HL-60 (cell line): ENCODE data around the gene BBS9.

Experiments
- DNase-seq, 2 experiments: peaks; one replicate each; pipeline ENCODE4 v3.0.0-alpha.2; 2010 to 2020; ENCODE audit warnings: low read depth in 1 of 2, low spot score in 1 of 2
- H3K27ac ChIP-seq: fragments of 250-450 bp; sonication (Bioruptor Pico); replicated peaks from 2 replicates; pipeline ENCODE4 v1.5.1; 2020; ENCODE audit warnings: mild to moderate bottlenecking, moderate library complexity
- H3K27me3 ChIP-seq: fragments of 250-450 bp; sonication (Bioruptor Pico); 2 replicates; pipeline ENCODE4 v1.5.1; 2021; ENCODE audit warnings: mild to moderate bottlenecking, moderate library complexity; ENCODE audit not compliant: insufficient read depth, poor library complexity, severe bottlenecking
- H3K4me3 ChIP-seq: replicated peaks from 2 replicates; pipeline ENCODE4 v1.5.1; 2011; ENCODE audit warnings: mild to moderate bottlenecking, control low read depth, low read length; ENCODE audit not compliant: insufficient read depth
- GABPA ChIP-seq: IDR thresholded peaks from 2 replicates; pipeline ENCODE4 v1.6.1; 2012; ENCODE audit warnings: low read depth
- POLR2AphosphoS5 ChIP-seq: IDR thresholded peaks from 2 replicates; pipeline ENCODE4 v1.6.1; 2012; ENCODE audit warnings: low read depth
- REST ChIP-seq: IDR thresholded peaks from 2 replicates; pipeline ENCODE4 v1.6.1; 2012; ENCODE audit warnings: low read depth; ENCODE audit not compliant: insufficient replicate concordance
- SPI1 ChIP-seq: IDR thresholded peaks from 2 replicates; pipeline ENCODE4 v1.6.1; 2012; ENCODE audit warnings: low read depth, mild to moderate bottlenecking, borderline replicate concordance
- TF ChIP-seq, protein P1 (sequence below): IDR thresholded peaks from one replicate; pipeline ENCODE4 v1.5.1; 2011; ENCODE audit warnings: low read length, control low read depth, inconsistent platforms; ENCODE audit not compliant: insufficient read depth

Gene BBS9

GRCh38 chr7:33310546-33310945 lies 181.2 kb downstream of the BBS9 start:
- TF ChIP-seq SPI1, result no peak
- no peak for TF ChIP-seq POLR2AphosphoS5
- TF ChIP-seq, protein P1, sequence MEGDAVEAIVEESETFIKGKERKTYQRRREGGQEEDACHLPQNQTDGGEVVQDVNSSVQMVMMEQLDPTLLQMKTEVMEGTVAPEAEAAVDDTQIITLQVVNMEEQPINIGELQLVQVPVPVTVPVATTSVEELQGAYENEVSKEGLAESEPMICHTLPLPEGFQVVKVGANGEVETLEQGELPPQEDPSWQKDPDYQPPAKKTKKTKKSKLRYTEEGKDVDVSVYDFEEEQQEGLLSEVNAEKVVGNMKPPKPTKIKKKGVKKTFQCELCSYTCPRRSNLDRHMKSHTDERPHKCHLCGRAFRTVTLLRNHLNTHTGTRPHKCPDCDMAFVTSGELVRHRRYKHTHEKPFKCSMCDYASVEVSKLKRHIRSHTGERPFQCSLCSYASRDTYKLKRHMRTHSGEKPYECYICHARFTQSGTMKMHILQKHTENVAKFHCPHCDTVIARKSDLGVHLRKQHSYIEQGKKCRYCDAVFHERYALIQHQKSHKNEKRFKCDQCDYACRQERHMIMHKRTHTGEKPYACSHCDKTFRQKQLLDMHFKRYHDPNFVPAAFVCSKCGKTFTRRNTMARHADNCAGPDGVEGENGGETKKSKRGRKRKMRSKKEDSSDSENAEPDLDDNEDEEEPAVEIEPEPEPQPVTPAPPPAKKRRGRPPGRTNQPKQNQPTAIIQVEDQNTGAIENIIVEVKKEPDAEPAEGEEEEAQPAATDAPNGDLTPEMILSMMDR, result no peak
- no peak for TF ChIP-seq GABPA
- no peak for TF ChIP-seq REST
- DNase-seq, result no peak
- Histone ChIP-seq H3K4me3 (no peak overlapping the region), H3K27ac (no peak overlapping the region), H3K27me3 (peaks cover 6% of the 10 kb centered on the region)

DNA sequence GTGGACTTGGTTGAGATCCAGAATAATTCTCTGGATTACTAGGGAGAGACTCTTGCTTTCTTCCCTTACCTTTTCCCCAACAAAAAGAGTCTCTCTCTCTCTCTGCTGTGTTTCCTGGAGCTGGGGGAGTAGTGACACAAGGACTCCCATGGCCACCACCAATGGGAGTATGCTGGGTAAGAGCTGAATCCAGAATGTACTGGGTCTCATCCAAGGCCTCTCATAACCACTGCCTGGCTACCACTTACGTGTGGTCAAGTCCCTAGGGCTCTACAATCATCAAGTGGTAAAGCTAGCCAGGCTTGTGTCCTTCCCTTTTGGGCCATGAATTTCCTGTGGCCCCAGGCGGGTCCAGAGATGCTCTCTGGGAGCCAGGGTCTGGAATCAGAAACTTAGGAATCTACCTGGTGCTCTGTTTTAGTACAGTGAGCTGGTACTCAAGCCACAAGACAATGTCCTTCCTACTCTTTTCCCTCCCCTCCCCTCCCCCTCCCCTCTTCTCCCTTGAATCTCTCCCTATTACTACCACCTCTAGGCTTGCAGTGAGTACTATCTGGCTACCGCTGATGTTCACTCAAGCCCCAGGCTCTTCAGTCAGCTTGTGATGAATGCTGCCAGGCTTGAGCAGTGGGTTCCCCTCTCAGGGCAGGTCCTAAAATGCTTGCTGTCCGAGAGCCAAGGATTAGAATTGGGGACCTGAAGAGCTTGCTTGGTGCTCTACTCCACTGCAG lies 196.6 kb downstream of the BBS9 start:
- H3K27ac ChIP-seq, result no peak overlapping the region
- no peak for DNase-seq
- TF ChIP-seq SPI1 (no peak), REST (no peak), GABPA (no peak), POLR2AphosphoS5 (no peak)
- TF ChIP-seq, protein P1, result no peak
- no peak overlapping the region for H3K4me3 ChIP-seq
- H3K27me3 ChIP-seq, result no peaks in the 10 kb centered on the region

- no peak for TF ChIP-seq POLR2AphosphoS5
- DNase-seq, result no peak
- Histone ChIP-seq H3K27ac (no peak overlapping the region), H3K4me3 (no peak overlapping the region), H3K27me3 (no peaks in the 10 kb centered on the region)
Observed at GRCh38 chr7:33326485-33326848, 197.1 kb downstream of the BBS9 start.

- no peak overlapping the region for H3K4me3 ChIP-seq
Observed at GRCh38 chr7:33327427-33327826, 198.1 kb downstream of the BBS9 start.

More at GRCh38 chr7:33327427-33327826, 198.1 kb downstream of the BBS9 start:
- DNase-seq, result no peak
- H3K27me3 ChIP-seq, result no peaks in the 10 kb centered on the region
- no peak overlapping the region for H3K27ac ChIP-seq
- TF ChIP-seq SPI1 (no peak), GABPA (no peak), POLR2AphosphoS5 (no peak), REST (no peak)
- TF ChIP-seq, protein P1, result no peak
